Limb (tissue), 2 donors: ENCODE data around the gene KRT80.
A peak's percentile ranks its signal among the peaks of the same experiment; 100 is the strongest.

Experiments used
- DNase-seq, 2 donors: peaks; one replicate each; pipeline ENCODE4 v3.0.0-alpha.2; 2016; ENCODE audit errors: extremely low spot score in 2 of 2

KRT80 gene

GRCh38 chr12:52139147-52139546 lies 52.7 kb downstream of the KRT80 start:
- DNase-seq = no peak

GRCh38 chr12:52137746-52138145 lies 54.1 kb downstream of the KRT80 start:
- no peak for DNase-seq

GRCh38 chr12:52132754-52133161 lies 59.1 kb downstream of the KRT80 start:
- no peak for DNase-seq

GRCh38 chr12:52130711-52131110 lies 61.1 kb downstream of the KRT80 start:
- DNase-seq = peak in 1 of 2 donors; percentile 23

GRCh38 chr12:52127683-52128450 lies 63.9 kb downstream of the KRT80 start:
- DNase-seq = no peak

GRCh38 chr12:52126605-52127578 lies 64.9 kb downstream of the KRT80 start:
- peak in 1 of 2 donors; percentile 21 for DNase-seq

- no peak for DNase-seq
Observed at GRCh38 chr12:52126050-52126604, 65.7 kb downstream of the KRT80 start.

GRCh38 chr12:52125476-52125900 lies 66.3 kb downstream of the KRT80 start:
- DNase-seq = no peak

- DNase-seq = no peak
Observed at GRCh38 chr12:52123487-52124186, 68.2 kb downstream of the KRT80 start.

GRCh38 chr12:52122904-52123303 lies 68.9 kb downstream of the KRT80 start:
- DNase-seq = no peak

- no peak for DNase-seq
Observed at GRCh38 chr12:52122540-52122871, 69.3 kb downstream of the KRT80 start.

- DNase-seq = peak; percentile 66 to 83
Observed at GRCh38 chr12:52121824-52122539, 69.8 kb downstream of the KRT80 start.

GRCh38 chr12:52120951-52121823 lies 70.6 kb downstream of the KRT80 start:
- no peak for DNase-seq

GRCh38 chr12:52119398-52120254 lies 72.2 kb downstream of the KRT80 start:
- no peak for DNase-seq
